K562 (cell line): Measurements from ENCODE around the gene PRDX6. TPM values are rescaled to one million over a fixed set of nuclear protein-coding genes. Genes with fewer than 3 reads are reported as not detected.

ENCODE experiments used
- CHD1 ChIP-seq: fragments of 200-600 bp; sonication (generic); IDR thresholded peaks from one replicate; pipeline ENCODE4 v1.6.1; 2012; ENCODE audit warnings: mild to moderate bottlenecking, moderate library complexity, low read length, inconsistent platforms
- HSF4 ChIP-seq: fragments of 250-450 bp; sonication (Bioruptor Pico); IDR thresholded peaks from 2 replicates; pipeline ENCODE4 v2.1.2; 2022; ENCODE audit warnings: mild to moderate bottlenecking, moderate library complexity, borderline replicate concordance
- ILK ChIP-seq: fragments of 450-650 bp; IDR thresholded peaks from 2 replicates; pipeline ENCODE4 v1.6.1; 2016; ENCODE audit warnings: missing genetic modification characterization, low read depth, mild to moderate bottlenecking, missing compliant biosample characterization, moderate library complexity, borderline replicate concordance
- MBD2 ChIP-seq: sonication (generic); IDR thresholded peaks from 2 replicates; pipeline ENCODE4 v1.6.1; 2016; ENCODE audit warnings: low read depth, borderline replicate concordance
- MCM3 ChIP-seq: fragments of 450-650 bp; IDR thresholded peaks from 2 replicates; pipeline ENCODE4 v1.6.1; 2016
- MEIS2 ChIP-seq: fragments of 450-650 bp; IDR thresholded peaks from 2 replicates; pipeline ENCODE4 v1.6.1; 2014; ENCODE audit warnings: mild to moderate bottlenecking; ENCODE audit not compliant: partially characterized antibody
- PHB2 ChIP-seq: fragments of 450-650 bp; IDR thresholded peaks from 2 replicates; pipeline ENCODE4 v1.6.1; 2017; ENCODE audit warnings: low read depth
- RAD21 ChIP-seq, 2 experiments: fragments of 250-450 bp in 1 of 2; fragments of 450-650 bp in 1 of 2; sonication (Bioruptor Pico) in 1 of 2; formaldehyde crosslinking in 1 of 2; IDR thresholded peaks in 1 of 2; conservative IDR thresholded peaks in 1 of 2; 2 replicates each; pipeline versions ENCODE4 v1.4.0 to v1.8.0; 2020 to 2022; ENCODE audit warnings: mild to moderate bottlenecking in 2 of 2, moderate library complexity in 1 of 2
- RCOR1 ChIP-seq, 2 experiments: IDR thresholded peaks; 2 replicates each; pipeline ENCODE4 v1.6.1; 2012; ENCODE audit warnings: low read depth in 2 of 2, low read length in 2 of 2, borderline replicate concordance in 1 of 2, improper control_type of control experiment in 1 of 2
- SAP30 ChIP-seq: fragments of 200-600 bp; sonication (generic); IDR thresholded peaks from 2 replicates; pipeline ENCODE4 v1.6.1; 2012; ENCODE audit warnings: borderline replicate concordance, low read depth, mild to moderate bottlenecking, moderate library complexity, low read length, control low read depth, inconsistent platforms; ENCODE audit not compliant: insufficient read depth, poor library complexity, severe bottlenecking
- SIN3B ChIP-seq: fragments of 450-650 bp; IDR thresholded peaks from 2 replicates; pipeline ENCODE4 v1.6.1; 2017; ENCODE audit warnings: low read depth, mild to moderate bottlenecking, moderate library complexity
- SMAD2 ChIP-seq: fragments of 150-350 bp; IDR thresholded peaks from 2 replicates; pipeline ENCODE4 v1.6.1; 2014; ENCODE audit warnings: low read depth, mild to moderate bottlenecking, low read length
- TAF1 ChIP-seq: IDR thresholded peaks from 2 replicates; pipeline ENCODE4 v1.6.1; 2011; ENCODE audit warnings: mild to moderate bottlenecking, low read length, moderate library complexity; ENCODE audit not compliant: insufficient read depth, control insufficient read depth, severe bottlenecking; ENCODE audit errors: extremely low read depth
- ZNF57 ChIP-seq: fragments of 450-650 bp; formaldehyde crosslinking; IDR thresholded peaks from 2 replicates; pipeline ENCODE4 v1.4.0; 2020; ENCODE audit warnings: mild to moderate bottlenecking, moderate library complexity
- polyA plus RNA-seq, 8 experiments: library from polyadenylated mRNA; depleted of rRNA in 4 of 8; stranded (reverse) in 5 of 8; unstranded in 3 of 8; fragments of >200 nt; fragmentation: Nextera tagmentation in 2 of 8; fragmentation: Illumina TruSeq in 1 of 8; extraction: Ambion mirVana in 2 of 8; extraction: Trizol in 1 of 8; gene quantifications; 2 replicates each; pipeline versions ENCODE4 v1.2.1 to v1.2.3, GENCODE V29; 2011 to 2014; ENCODE audit warnings: inconsistent platforms in 1 of 8, missing spikeins in 1 of 8
- total RNA-seq, 7 experiments: library from RNA; depleted of rRNA in 6 of 7; stranded (reverse); fragments of >200 nt in 6 of 7; fragmentation: Illumina TruSeq in 2 of 7; extraction: Trizol in 2 of 7; gene quantifications; 2 replicates each; pipeline versions ENCODE4 v1.2.1 to v1.2.3, GENCODE V29; 2011 to 2021; ENCODE audit warnings: low replicate concordance in 1 of 7
- TF ChIP-seq, protein P1 (sequence below): fragments of 450-650 bp; IDR thresholded peaks from 2 replicates; pipeline ENCODE4 v1.6.1; 2017; ENCODE audit warnings: antibody characterized with exemption
- TF ChIP-seq, protein P2 (sequence below): fragments of 450-650 bp; IDR thresholded peaks from 2 replicates; pipeline ENCODE4 v1.6.1; 2017; ENCODE audit warnings: antibody characterized with exemption, mild to moderate bottlenecking
- TF ChIP-seq, protein P3 (sequence below): fragments of 250-450 bp; sonication (Bioruptor Pico); IDR thresholded peaks from 2 replicates; pipeline ENCODE4 v1.5.0; 2021
- TF ChIP-seq, protein P4 (sequence below): fragments of 450-650 bp; formaldehyde crosslinking; IDR thresholded peaks from 2 replicates; pipeline ENCODE4 v1.4.0; 2020; ENCODE audit warnings: mild to moderate bottlenecking, moderate library complexity

The PRDX6 gene
- total and polyA plus RNA-seq, 9 of the 15 experiments (the other 6 are each of a cell fraction or from before 2014, with no cell fraction given): 277 to 1,082 (median 610) TPM

DNA sequence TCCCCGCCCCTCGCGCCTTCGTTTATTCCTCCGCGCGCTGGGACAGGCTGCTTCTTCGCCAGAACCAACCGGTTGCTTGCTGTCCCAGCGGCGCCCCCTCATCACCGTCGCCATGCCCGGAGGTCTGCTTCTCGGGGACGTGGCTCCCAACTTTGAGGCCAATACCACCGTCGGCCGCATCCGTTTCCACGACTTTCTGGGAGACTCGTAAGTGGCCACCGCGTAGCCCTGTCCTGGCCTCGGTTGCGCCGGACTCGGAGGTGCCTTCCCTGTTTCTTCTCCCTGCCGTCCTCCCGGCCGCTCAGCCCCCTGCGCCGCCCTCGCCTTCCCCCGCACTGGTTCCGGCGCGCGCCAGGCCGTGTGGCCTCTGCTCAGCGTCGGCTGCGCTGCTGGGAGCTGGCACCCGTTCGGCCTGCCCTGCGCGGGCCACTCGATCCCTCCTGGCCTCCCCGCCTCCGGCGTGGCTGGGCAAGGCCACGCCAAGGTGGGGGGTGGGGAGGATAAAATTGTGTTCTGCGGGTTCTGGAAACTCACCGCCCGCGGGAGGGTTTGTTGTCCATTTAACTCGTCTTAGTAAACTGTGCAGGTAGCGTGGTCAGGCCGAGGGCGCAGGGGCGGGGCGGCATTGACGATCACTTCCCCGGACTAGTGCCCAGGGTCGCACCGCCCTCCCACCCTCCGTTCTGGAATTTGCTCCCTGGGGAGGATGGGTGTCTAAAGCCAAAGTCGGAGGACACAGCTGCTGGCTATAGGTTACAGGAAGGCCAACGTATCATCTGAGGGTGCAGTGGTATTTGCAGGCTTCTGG, at the start of gene PRDX6 (continued):
- TF ChIP-seq SAP30 (peak; percentile 46), RAD21 (CRISPR knock-in tag; conservative IDR thresholded peaks at IDR 0.05 in 1 of 2, IDR thresholded peaks at IDR 0.05 in 1 of 2) (no peak), TAF1 (peak; percentile 91), HSF4 (no peak), MEIS2 (no peak), ILK (tag) (no peak), RCOR1 (IDR thresholded peaks at IDR 0.05; ENCODE audit: borderline replicate concordance in 1 of 2, low read depth in 2 of 2, low read length in 2 of 2) (no peak), SIN3B (peak; percentile 26; the same call in 1 of the 2 replicates), PHB2 (no peak), ZNF57 (no peak), MBD2 (peak; percentile 25; the same call in 1 of the 2 replicates), SMAD2 (no peak), CHD1 (peak; percentile 80), MCM3 (no peak)
- TF ChIP-seq, protein P1, sequence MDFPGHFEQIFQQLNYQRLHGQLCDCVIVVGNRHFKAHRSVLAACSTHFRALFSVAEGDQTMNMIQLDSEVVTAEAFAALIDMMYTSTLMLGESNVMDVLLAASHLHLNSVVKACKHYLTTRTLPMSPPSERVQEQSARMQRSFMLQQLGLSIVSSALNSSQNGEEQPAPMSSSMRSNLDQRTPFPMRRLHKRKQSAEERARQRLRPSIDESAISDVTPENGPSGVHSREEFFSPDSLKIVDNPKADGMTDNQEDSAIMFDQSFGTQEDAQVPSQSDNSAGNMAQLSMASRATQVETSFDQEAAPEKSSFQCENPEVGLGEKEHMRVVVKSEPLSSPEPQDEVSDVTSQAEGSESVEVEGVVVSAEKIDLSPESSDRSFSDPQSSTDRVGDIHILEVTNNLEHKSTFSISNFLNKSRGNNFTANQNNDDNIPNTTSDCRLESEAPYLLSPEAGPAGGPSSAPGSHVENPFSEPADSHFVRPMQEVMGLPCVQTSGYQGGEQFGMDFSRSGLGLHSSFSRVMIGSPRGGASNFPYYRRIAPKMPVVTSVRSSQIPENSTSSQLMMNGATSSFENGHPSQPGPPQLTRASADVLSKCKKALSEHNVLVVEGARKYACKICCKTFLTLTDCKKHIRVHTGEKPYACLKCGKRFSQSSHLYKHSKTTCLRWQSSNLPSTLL: no peak
- TF ChIP-seq, protein P2, sequence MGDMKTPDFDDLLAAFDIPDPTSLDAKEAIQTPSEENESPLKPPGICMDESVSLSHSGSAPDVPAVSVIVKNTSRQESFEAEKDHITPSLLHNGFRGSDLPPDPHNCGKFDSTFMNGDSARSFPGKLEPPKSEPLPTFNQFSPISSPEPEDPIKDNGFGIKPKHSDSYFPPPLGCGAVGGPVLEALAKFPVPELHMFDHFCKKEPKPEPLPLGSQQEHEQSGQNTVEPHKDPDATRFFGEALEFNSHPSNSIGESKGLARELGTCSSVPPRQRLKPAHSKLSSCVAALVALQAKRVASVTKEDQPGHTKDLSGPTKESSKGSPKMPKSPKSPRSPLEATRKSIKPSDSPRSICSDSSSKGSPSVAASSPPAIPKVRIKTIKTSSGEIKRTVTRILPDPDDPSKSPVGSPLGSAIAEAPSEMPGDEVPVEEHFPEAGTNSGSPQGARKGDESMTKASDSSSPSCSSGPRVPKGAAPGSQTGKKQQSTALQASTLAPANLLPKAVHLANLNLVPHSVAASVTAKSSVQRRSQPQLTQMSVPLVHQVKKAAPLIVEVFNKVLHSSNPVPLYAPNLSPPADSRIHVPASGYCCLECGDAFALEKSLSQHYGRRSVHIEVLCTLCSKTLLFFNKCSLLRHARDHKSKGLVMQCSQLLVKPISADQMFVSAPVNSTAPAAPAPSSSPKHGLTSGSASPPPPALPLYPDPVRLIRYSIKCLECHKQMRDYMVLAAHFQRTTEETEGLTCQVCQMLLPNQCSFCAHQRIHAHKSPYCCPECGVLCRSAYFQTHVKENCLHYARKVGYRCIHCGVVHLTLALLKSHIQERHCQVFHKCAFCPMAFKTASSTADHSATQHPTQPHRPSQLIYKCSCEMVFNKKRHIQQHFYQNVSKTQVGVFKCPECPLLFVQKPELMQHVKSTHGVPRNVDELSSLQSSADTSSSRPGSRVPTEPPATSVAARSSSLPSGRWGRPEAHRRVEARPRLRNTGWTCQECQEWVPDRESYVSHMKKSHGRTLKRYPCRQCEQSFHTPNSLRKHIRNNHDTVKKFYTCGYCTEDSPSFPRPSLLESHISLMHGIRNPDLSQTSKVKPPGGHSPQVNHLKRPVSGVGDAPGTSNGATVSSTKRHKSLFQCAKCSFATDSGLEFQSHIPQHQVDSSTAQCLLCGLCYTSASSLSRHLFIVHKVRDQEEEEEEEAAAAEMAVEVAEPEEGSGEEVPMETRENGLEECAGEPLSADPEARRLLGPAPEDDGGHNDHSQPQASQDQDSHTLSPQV: no peak
- TF ChIP-seq, protein P3, sequence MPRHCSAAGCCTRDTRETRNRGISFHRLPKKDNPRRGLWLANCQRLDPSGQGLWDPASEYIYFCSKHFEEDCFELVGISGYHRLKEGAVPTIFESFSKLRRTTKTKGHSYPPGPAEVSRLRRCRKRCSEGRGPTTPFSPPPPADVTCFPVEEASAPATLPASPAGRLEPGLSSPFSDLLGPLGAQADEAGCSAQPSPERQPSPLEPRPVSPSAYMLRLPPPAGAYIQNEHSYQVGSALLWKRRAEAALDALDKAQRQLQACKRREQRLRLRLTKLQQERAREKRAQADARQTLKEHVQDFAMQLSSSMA: no peak
- TF ChIP-seq, protein P4, sequence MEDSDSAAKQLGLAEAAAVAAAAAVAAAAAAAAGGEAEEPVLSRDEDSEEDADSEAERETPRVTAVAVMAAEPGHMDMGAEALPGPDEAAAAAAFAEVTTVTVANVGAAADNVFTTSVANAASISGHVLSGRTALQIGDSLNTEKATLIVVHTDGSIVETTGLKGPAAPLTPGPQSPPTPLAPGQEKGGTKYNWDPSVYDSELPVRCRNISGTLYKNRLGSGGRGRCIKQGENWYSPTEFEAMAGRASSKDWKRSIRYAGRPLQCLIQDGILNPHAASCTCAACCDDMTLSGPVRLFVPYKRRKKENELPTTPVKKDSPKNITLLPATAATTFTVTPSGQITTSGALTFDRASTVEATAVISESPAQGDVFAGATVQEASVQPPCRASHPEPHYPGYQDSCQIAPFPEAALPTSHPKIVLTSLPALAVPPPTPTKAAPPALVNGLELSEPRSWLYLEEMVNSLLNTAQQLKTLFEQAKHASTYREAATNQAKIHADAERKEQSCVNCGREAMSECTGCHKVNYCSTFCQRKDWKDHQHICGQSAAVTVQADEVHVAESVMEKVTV (CRISPR knock-in tag): no peak
